Left ventricle myocardium inferior (tissue), 1 donor: ENCODE measurements around the gene ATP10D. TPM values are rescaled to one million over a fixed set of nuclear protein-coding genes. Genes with fewer than 3 reads are reported as not detected.

ENCODE experiments used
- DNase-seq: peaks from one replicate; pipeline ENCODE4 v3.0.0-alpha.2; 2020
- H3K27ac ChIP-seq: fragments of 200-600 bp; replicated peaks from 2 replicates; pipeline ENCODE4 v1.8.0; 2021
- H3K27me3 ChIP-seq: fragments of 200-600 bp; 2 replicates; pipeline ENCODE4 v1.8.0; 2021; ENCODE audit warnings: low read depth
- H3K36me3 ChIP-seq: fragments of 200-600 bp; 2 replicates; pipeline ENCODE4 v1.8.0; 2021
- H3K4me1 ChIP-seq: fragments of 200-600 bp; 2 replicates; pipeline ENCODE4 v1.8.0; 2021
- H3K4me3 ChIP-seq: fragments of 200-600 bp; 2 replicates; pipeline ENCODE4 v1.8.0; 2021; ENCODE audit warnings: mild to moderate bottlenecking, moderate library complexity
- H3K9me3 ChIP-seq: fragments of 200-600 bp; replicated peaks from 2 replicates; pipeline ENCODE4 v1.8.0; 2021
- CTCF ChIP-seq: fragments of 200-600 bp; IDR thresholded peaks from 2 replicates; pipeline ENCODE4 v1.8.0; 2021; ENCODE audit warnings: antibody characterized with exemption, mild to moderate bottlenecking, borderline replicate concordance
- intact Hi-C: fragments of 100-400 bp; cut with micrococcal nuclease; formaldehyde crosslinking; loops from one replicate; pipeline ENCODE4 v1.11.0; 2022
- long read RNA-seq: library from polyadenylated mRNA; unstranded; transcript quantifications from one replicate; pipeline ENCODE4 v2.0.0, GENCODE V29; 2021
- total RNA-seq: library from RNA; stranded (reverse); fragmentation: NEBNext Ultra II Directional; extraction: Animal tissue kit (Norgen Biotek cat#: 25700); gene quantifications from one replicate; pipeline ENCODE4 v1.2.1, GENCODE V29; 2021
- donor health status: DM: no; HTN: yes; CAD: no; lungs with severe emphysema.

The ATP10D gene
- total RNA-seq = 10.3 TPM
- long read RNA-seq, full-length matches to known transcripts = 1 of 5 reads
- long read RNA-seq, partial matches to known transcripts = 1 of 5 reads
- long read RNA-seq, other reads (novel, unspliced or antisense) = 3 of 5 reads

DNA sequence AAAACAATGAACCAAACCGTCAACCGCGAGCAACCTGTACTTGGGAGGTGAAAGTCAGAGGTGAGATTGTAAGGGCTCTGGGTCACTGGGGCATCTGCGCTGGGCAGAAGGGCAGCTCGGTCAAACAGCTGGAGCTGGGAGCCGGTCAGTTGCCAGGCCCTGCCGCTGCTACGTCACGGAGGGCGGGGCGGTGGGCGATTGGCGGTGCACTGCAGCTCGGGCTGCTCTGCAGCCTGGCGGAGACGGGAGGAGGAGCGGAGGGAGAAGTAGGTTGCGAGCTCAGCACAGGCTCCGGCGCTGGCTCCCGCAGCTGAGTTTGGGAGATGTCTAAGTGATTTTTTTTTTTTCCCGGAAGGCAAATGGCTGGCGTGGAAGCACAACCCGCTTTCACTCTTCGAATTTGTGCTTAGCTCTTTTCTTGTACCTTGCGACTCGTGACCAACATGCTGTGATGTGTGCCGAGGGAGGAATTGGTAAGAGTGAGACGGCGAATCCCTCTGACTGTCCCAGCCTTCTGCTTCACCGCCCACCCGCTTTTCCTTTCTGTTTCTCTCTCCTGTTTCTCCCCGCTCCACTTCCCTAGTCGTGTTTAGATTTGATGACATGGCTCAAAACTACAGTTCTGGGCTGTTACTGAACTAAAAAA is at the start of gene ATP10D:
Gene ATP10D (plus strand): TSS at position 229 of the 646 bp plus-strand sequence. CDS start 27,266 bp downstream, outside the sequence.
- H3K4me1 ChIP-seq = peaks cover 36% of the 10 kb centered on the region
- DNase-seq = peak; percentile 98
- H3K27ac ChIP-seq = peak within 1 kb of the TSS; percentile 93
- H3K36me3 ChIP-seq = no peaks in the 10 kb centered on the region
- TF ChIP-seq CTCF = peak; percentile 50
- peaks cover 7% of the 10 kb centered on the region for H3K9me3 ChIP-seq
- H3K4me3 ChIP-seq = peak within 1 kb of the TSS; percentile 72
- intact Hi-C loops = no loop called here
- no peaks in the 10 kb centered on the region for H3K27me3 ChIP-seq

GRCh38 chr4:47442980-47443379 is 42.1 kb upstream of the ATP10D start:
- Histone ChIP-seq H3K9me3 (no peaks in the 10 kb centered on the region), H3K36me3 (no peaks in the 10 kb centered on the region), H3K27me3 (no peaks in the 10 kb centered on the region), H3K4me1 (no peaks in the 10 kb centered on the region), H3K4me3 (no peak overlapping the region), H3K27ac (no peak overlapping the region)
- intact Hi-C loops = no loop called here
- no peak for TF ChIP-seq CTCF
- DNase-seq = no peak

DNA sequence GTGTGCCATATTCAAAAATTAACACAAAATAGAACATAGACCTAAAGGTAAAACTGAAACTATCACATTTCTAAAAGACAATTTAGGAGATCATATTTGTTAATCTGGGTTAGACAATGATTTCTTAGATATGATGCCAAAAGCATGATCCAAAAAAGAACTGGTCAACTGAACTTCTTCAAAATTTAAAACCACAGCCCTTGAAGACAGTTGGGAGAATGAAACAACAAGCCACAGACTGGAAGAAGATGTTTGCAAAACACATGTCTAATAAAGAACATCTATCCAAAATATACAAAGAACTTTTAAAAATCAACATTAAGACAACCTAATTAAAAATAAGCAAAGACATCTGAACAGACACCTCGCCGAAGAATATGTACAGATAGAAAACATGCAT is 41.0 kb upstream of the ATP10D start:
- no peaks in the 10 kb centered on the region for H3K9me3 ChIP-seq
- intact Hi-C loops = no loop called here
- H3K27ac ChIP-seq = no peak overlapping the region
- no peak for DNase-seq
- H3K4me1 ChIP-seq = no peaks in the 10 kb centered on the region
- no peaks in the 10 kb centered on the region for H3K36me3 ChIP-seq
- TF ChIP-seq CTCF = no peak
- H3K27me3 ChIP-seq = no peaks in the 10 kb centered on the region
- no peak overlapping the region for H3K4me3 ChIP-seq

- Histone ChIP-seq H3K4me3 (no peak overlapping the region), H3K36me3 (peaks cover 49% of the 10 kb centered on the region), H3K9me3 (no peaks in the 10 kb centered on the region), H3K27me3 (no peaks in the 10 kb centered on the region), H3K4me1 (peaks cover 16% of the 10 kb centered on the region), H3K27ac (no peak overlapping the region)
- intact Hi-C loops = no loop called here
- no peak for DNase-seq
- no peak for TF ChIP-seq CTCF
These were observed 33.4 kb upstream of the ATP10D start for GRCh38 chr4:47451657-47452056.

- Histone ChIP-seq H3K4me3 (peak overlapping the region; percentile 79), H3K27ac (peak overlapping the region; percentile 90), H3K4me1 (peaks cover 28% of the 10 kb centered on the region), H3K9me3 (no peaks in the 10 kb centered on the region), H3K27me3 (no peaks in the 10 kb centered on the region), H3K36me3 (peaks cover 10% of the 10 kb centered on the region)
- DNase-seq = no peak
- no peak for TF ChIP-seq CTCF
- intact Hi-C loops = loop anchor here (10.0 kb wide), 1 partner anchor 102 kb away; no protein-coding TSS in a partner anchor
These were observed 22.3 kb upstream of the ATP10D start for GRCh38 chr4:47462799-47463234.
